HG02943 (cell line): Measurements from ENCODE around the gene ECI2.
A peak's percentile ranks its signal among the peaks of the same experiment; 100 is the strongest.

Source experiments
- ATAC-seq: cut with Tn5 transposase; IDR thresholded peaks from one replicate; pipeline ENCODE4 v1.9.1; 2021; ENCODE audit warnings: mild to moderate bottlenecking, low read depth, moderate library complexity; ENCODE audit not compliant: unreplicated experiment

The ECI2 gene, protein sequence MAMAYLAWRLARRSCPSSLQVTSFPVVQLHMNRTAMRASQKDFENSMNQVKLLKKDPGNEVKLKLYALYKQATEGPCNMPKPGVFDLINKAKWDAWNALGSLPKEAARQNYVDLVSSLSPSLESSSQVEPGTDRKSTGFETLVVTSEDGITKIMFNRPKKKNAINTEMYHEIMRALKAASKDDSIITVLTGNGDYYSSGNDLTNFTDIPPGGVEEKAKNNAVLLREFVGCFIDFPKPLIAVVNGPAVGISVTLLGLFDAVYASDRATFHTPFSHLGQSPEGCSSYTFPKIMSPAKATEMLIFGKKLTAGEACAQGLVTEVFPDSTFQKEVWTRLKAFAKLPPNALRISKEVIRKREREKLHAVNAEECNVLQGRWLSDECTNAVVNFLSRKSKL

DNA sequence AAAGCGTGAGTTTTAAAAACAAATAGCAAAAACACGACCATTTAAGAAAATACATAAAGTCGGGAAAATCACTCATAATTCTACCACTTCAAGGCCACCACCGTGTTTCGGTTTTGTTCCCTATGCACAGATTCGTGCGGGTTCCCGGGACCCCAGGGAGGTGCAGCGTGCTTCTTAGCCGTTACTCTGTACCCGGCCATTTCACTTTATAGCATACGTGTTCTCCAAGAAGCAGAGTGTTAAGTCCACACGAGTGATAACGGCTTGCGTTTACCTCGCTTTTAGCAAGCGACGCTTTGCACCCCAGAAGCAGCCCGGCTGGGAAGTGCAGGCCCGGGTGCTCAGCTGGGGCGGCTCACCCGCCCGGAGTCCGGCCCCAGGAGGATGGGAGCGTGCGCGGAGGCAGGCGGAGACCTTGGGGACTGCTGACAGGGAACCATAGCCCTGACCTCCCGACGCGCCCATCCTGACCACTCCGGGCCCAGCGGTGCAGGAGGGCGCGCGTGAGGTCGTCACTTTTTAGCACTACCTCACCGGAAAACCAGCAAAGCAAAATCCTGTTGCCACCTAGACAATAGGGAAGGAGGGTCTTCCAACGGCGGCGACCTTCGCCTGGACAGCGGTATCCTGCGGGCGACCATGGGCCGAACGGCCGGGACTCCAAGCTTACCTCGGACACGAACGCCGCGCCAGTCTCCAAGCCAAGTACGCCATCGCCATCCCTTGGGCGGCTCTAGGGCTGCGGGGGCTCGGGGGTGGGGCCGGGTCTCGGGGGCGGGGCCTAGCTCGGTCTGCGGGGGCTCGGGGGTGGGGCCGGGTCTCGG is at the start of gene ECI2:
Gene ECI2, minus strand, starts transcription at position 735 of the 824 bp plus-strand sequence. Its CDS starts 15 bp downstream, at position 720.
- ATAC-seq = peak; percentile 49

DNA sequence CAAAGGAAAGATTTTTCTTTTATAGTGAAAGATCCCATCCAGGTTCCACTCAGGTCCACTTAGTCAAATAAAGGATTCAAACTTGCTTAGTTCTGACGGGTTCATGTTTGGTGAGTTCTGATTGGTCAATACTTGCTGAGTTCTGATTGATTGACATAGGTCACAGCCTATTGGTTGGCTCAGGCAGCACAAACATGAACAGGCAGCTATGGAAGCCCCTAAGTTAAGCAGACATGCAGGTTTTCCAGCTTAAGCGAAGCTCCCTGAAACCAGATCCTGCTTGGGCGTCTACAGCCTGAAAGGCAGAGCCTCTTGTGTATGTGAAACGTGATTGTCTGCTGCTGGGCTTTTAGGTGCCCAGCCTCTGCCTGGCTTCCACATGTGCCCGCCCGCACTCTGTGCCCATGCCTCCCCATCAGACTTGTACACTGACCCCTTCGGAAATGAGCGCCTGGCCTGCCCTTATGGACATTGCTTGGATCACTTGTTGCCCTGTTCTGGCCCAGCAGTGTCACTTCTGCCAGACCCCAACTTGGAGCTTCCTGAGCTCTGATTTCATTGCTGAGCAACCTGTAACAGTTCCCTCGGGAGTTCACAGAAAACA is 45.4 kb upstream of the ECI2 start:
- no peak for ATAC-seq

DNA sequence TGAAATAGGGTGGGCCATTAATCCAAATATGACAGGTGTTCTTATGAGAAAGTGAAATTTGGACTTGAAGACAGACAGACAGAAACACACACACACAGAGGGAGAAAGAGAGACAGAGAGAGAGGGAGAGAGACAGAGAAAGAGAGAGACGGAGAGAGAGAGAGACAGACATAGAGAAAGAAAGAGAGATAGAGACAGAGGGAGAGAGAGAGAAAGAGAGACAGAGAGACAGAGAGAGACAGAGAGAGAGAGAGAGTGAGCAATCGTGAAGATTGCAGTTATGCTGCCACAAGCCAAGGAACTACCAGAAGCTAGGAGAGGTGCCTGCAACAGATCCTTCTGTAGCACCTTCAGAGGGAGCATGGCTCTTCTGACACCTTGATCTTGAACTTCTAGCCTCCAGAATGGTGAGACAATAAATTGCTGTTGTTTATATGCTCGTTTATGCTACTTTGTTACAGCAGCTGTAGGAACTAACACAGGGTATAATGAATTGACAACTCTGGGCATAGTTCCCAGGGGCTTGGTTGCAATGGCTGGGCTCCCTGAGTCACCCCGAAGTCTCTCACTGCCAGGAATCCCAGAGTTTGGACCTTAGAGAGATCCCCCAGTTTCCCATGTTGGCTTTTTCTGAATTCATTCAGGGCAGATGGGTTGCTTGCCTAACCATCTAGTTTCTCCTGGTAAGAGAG is 44.7 kb upstream of the ECI2 start:
- ATAC-seq = no peak

- no peak for ATAC-seq
These were observed 43.5 kb upstream of the ECI2 start for GRCh38 chr6:4178737-4179333.

GRCh38 chr6:4176907-4177306 is 41.5 kb upstream of the ECI2 start:
- ATAC-seq = no peak

- ATAC-seq = no peak
These were observed 38.7 kb upstream of the ECI2 start for GRCh38 chr6:4174042-4174441.

- ATAC-seq = no peak
These were observed 37.0 kb upstream of the ECI2 start for GRCh38 chr6:4172368-4172767.

DNA sequence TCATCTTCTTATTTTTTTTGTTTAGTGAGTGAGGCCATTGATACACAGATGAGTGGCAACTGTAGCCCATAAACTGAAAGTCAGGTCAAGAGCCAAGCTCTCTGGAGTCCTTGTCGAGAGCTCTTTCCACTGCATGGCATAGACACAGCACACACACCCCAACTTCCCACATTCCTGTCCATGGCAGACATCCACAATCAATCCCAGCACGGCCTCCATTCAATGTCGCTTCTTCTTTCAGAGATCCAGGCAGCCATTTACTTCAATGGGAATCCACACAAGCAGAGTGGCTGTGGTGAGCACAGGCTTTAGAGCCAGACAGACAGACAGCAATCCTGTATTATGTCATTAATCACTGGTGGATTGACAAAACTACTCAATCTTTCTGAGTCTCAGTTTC is 34.9 kb upstream of the ECI2 start:
- no peak for ATAC-seq

- ATAC-seq = no peak
These were observed 33.8 kb upstream of the ECI2 start for GRCh38 chr6:4169028-4169789.

- ATAC-seq = no peak
These were observed 32.5 kb upstream of the ECI2 start for GRCh38 chr6:4167833-4168232.

DNA sequence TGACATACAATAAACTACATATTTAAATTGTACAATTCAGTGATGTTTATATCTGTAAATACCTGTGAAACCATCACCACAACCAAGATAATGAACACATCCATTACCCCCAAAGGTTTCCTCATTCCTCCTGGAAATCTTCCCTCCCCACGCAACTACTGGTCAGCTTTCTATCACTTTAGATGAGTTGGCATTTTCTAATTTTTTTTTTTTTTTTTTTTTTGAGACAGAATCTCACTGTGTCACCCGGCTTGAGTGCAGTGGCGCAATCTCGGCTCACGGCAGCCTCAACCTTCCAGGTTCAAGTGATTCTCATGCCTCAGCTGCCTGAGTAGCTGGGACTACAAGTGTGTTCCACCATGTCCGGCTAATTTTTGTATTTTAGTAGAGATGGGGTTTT is 31.7 kb upstream of the ECI2 start:
- ATAC-seq = no peak

DNA sequence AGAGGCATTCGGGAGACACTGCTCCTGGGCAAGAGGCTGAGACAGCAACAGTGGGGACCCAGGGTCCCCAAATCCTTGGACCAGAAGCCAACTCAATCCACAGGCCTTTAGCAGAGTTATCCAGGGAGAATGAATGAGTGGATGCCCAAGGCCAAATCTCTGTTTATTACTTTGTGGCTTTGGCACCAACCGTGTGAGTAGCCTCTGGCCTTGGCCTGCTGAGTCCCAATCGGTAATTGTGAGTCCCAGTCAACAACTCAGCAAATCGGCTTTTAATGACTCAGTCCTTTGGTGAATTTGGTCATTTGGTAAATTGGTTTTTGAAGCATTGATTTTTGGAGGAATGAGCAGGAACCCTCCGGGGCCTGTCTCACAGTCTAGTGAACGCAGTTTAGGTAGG is 29.1 kb upstream of the ECI2 start:
- no peak for ATAC-seq

DNA sequence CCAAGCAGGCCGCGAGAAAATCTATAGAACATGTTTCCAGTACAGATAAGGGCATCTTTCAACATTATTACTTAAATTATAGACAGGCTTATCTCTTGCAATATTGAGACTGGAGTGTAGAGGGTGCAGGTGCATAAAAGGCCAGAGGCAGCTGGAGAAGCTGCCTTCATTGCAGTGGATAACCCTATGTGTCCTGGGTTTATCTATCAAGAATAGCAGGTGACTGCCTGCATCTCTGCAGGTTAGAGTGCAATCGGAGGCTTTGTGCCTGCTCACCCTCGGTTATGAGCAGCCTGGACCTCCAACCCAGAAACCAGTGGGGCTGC is 28.7 kb upstream of the ECI2 start:
- ATAC-seq = no peak

- ATAC-seq = no peak
These were observed 28.2 kb upstream of the ECI2 start for GRCh38 chr6:4163408-4164116.

DNA sequence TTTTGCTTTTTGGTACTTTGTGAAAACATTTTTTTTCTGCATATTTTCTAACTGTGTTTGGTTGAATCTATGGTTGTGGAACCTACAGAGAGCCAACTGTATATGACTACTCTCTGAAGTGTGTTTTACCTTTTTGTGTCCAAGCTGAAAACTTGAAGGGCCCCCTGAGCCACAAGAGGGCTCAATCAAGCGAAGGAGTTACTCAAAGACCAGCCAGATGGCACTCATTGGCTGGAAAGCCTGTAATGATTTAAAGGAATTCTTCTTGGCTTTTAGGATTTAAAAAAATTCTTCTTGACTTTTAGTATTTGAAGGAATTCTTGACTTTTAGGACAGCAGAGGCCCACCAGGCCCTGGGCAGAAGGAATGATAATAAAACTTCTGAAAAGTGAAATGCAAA is 27.0 kb upstream of the ECI2 start:
- no peak for ATAC-seq

DNA sequence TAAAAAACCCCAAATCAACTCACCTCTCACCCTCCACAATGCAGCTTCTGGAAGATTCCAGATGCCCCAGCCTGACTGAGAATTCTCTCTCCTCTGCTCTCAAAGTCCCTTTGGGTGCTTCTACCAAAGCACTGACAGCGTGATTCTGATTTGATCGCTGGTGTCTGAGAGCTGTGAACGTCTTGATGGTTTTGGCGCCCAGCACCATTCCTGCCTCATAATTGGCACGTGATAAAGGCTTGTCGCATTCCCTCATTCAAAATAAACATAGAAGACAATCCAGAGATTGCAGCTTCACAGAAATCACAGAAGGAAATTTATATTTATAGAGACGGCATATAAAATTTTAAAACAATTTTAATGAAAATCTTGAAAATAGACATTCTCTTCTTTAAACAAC is 24.1 kb upstream of the ECI2 start:
- ATAC-seq = no peak

DNA sequence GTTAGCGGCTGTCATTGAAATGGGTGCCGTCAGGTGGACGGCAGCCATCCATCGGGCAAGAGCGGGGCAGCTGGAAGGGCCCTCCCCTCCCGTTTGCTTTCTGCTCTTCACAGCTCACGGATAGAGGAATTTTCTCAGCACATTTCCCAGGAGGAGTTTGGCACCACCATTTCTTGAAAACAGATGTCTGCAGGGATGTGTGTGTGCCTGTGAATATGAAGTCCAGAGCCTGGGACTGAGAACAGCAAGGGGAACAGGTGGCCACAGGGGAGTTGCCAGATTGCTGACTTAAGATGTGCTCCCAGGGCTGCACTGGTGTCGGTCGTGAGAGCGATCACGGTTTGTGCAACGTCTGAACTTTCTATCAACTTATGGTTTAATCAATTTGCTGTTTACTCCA is 22.1 kb upstream of the ECI2 start:
- no peak for ATAC-seq

DNA sequence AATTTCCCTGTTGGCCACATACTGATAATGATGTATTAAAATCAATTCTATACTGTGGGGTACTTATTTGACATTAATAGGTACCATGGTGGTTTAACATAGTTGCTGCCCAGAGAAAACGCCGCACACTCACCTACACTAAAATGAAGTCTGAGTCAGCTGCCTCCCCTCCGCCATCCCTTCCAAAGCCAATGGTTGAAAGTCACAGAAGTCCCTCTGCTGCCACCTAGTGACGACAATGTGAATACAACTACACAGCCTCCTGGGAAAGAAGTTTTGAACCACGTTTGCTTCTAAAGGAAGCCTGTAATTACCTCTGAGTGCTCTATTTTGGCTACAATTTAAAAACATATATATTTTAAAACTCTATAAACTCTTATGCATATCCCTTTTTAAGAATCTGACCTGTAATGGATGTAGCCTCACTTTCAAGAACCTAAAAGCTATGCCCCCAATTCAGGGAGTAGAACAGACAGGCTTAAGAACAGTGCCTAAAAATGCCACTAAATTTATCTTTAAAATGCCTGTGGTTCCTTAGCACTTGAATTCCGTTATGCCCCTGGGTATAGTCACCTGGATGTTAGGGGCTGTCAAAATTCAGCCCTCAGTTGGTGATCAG is 20.6 kb upstream of the ECI2 start:
- ATAC-seq = no peak

- peak; percentile 71 for ATAC-seq
These were observed 18.2 kb upstream of the ECI2 start for GRCh38 chr6:4153514-4153985.
